WTC11 (cell line): ENCODE data around the gene ELN.

ENCODE experiments used
- CTCF ChIP-seq: fragments of 200-600 bp; IDR thresholded peaks from 2 replicates; pipeline ENCODE4 v1.8.0; 2022; ENCODE audit warnings: antibody characterized with exemption
- E2F1 ChIP-seq: sonication (generic); formaldehyde crosslinking; IDR thresholded peaks from 2 replicates; pipeline ENCODE4 v1.8.0; 2022; ENCODE audit warnings: mild to moderate bottlenecking, missing genetic modification reagents
- ESRRA ChIP-seq: sonication (generic); formaldehyde crosslinking; IDR thresholded peaks from 2 replicates; pipeline ENCODE4 v1.8.1; 2022; ENCODE audit warnings: mild to moderate bottlenecking, missing genetic modification reagents, borderline replicate concordance
- IRF1 ChIP-seq: sonication (generic); formaldehyde crosslinking; IDR thresholded peaks from 2 replicates; pipeline ENCODE4 v1.8.0; 2023; ENCODE audit warnings: missing genetic modification reagents
- JUN ChIP-seq: sonication (generic); formaldehyde crosslinking; IDR thresholded peaks from 2 replicates; pipeline ENCODE4 v1.8.0; 2023; ENCODE audit warnings: mild to moderate bottlenecking, missing genetic modification reagents
- MAX ChIP-seq: sonication (generic); formaldehyde crosslinking; IDR thresholded peaks from 2 replicates; pipeline ENCODE4 v1.8.0; 2022; ENCODE audit warnings: mild to moderate bottlenecking, missing genetic modification reagents
- NFE2L1 ChIP-seq: sonication (generic); formaldehyde crosslinking; IDR thresholded peaks from 2 replicates; pipeline ENCODE4 v1.8.1; 2023; ENCODE audit warnings: missing genetic modification reagents
- NFYB ChIP-seq: sonication (generic); formaldehyde crosslinking; conservative IDR thresholded peaks from 2 replicates; pipeline ENCODE4 v1.8.0; 2022; ENCODE audit warnings: low read depth, missing genetic modification reagents
- RELA ChIP-seq: sonication (generic); formaldehyde crosslinking; IDR thresholded peaks from 2 replicates; pipeline ENCODE4 v1.8.1; 2022; ENCODE audit warnings: missing genetic modification reagents, mild to moderate bottlenecking, borderline replicate concordance
- RORB ChIP-seq: fragments of 250-450 bp; sonication (Bioruptor Pico); IDR thresholded peaks from 2 replicates; pipeline ENCODE4 v1.9.0; 2021; ENCODE audit warnings: mild to moderate bottlenecking
- ZNF263 ChIP-seq: sonication (generic); formaldehyde crosslinking; IDR thresholded peaks from 2 replicates; pipeline ENCODE4 v1.8.1; 2022; ENCODE audit warnings: low read depth, mild to moderate bottlenecking, moderate library complexity, missing genetic modification reagents

- no peak for TF ChIP-seq E2F1 (CRISPR knock-in tag)
- no peak for TF ChIP-seq RORB (CRISPR knock-in tag)
- no peak for TF ChIP-seq ZNF263 (CRISPR knock-in tag)
- no peak for TF ChIP-seq MAX (CRISPR knock-in tag)
- TF ChIP-seq CTCF = no peak
- no peak for TF ChIP-seq RELA (CRISPR knock-in tag)
- no peak for TF ChIP-seq NFYB (CRISPR knock-in tag)
- no peak for TF ChIP-seq ESRRA (CRISPR knock-in tag)
- no peak for TF ChIP-seq IRF1
- TF ChIP-seq NFE2L1 (CRISPR knock-in tag) = no peak
- no peak for TF ChIP-seq JUN (CRISPR knock-in tag)
These were observed 40.6 kb downstream of the ELN start for GRCh38 chr7:74068378-74069085.
